NCI-H69 (cell line): Measurements from ENCODE around the gene DGKG.

Experiments
- DNase-seq: peaks from one replicate; lab custom pipeline; 2025; lab: John Stamatoyannopoulos, UW

Gene DGKG

GRCh38 chr3:186210852-186211500 lies 151.1 kb downstream of the DGKG start:
- DNase-seq: no peak

GRCh38 chr3:186209810-186210752 lies 152.0 kb downstream of the DGKG start:
- DNase-seq: no peak

GRCh38 chr3:186208296-186208989 lies 153.6 kb downstream of the DGKG start:
- no peak for DNase-seq

DNA sequence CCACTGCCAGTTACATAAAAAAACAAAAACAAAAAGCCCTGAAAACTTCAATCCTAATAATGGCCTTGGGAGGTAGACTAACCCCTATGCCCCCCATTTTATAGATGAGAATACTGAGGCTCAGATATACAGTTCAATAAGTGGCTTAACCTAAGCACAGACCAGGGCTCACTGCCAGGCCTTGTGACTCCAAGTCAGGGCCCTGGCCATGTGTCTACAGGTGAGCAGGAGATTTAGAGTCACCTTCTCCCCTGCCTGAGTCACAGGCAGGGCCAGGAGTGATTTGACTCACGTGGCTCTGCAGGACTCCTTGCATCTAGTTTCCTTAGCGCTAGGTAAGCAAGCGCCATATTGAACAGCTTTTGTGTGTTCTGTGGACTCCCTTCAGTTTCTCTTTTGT lies 154.5 kb downstream of the DGKG start:
- DNase-seq: no peak

GRCh38 chr3:186200726-186201125 lies 161.3 kb downstream of the DGKG start:
- DNase-seq: no peak

DNA sequence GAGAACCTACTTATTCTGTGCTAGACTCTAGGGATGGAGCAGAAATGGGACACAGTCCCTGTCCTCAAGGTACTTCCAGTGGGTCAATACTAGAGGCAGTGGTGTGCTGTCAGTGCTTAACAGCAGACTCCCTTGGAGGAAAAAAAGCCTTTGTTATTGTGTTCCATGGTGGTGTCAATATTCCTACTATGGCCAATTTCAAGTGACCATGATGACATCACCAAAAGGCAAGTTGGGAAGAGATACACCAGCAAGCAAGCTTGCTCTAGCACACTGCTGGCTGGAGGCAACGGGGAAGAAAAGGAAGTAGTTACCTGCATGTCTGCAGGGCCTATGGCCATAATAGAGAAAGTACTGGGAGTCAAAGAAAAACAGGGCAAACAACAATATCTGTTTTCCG lies 163.6 kb downstream of the DGKG start:
- DNase-seq: no peak

DNA sequence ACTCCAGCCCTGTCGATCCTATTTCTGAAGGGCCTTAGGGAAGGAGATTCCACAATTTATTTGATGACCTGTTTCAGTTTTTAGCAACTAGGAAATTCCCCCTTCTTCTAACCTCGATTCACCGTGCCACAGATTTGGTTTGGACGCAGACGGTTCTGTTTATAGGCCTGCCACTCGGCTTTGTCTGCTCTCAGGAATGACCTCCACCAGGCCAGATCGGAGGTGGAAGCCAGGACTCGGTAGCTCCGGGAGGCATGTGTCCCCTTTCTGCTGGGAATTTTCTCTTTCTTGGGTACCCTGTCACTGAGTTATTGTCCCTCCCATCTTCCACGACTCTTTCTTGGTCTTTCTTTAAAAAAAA lies 167.6 kb downstream of the DGKG start:
- no peak for DNase-seq

DNA sequence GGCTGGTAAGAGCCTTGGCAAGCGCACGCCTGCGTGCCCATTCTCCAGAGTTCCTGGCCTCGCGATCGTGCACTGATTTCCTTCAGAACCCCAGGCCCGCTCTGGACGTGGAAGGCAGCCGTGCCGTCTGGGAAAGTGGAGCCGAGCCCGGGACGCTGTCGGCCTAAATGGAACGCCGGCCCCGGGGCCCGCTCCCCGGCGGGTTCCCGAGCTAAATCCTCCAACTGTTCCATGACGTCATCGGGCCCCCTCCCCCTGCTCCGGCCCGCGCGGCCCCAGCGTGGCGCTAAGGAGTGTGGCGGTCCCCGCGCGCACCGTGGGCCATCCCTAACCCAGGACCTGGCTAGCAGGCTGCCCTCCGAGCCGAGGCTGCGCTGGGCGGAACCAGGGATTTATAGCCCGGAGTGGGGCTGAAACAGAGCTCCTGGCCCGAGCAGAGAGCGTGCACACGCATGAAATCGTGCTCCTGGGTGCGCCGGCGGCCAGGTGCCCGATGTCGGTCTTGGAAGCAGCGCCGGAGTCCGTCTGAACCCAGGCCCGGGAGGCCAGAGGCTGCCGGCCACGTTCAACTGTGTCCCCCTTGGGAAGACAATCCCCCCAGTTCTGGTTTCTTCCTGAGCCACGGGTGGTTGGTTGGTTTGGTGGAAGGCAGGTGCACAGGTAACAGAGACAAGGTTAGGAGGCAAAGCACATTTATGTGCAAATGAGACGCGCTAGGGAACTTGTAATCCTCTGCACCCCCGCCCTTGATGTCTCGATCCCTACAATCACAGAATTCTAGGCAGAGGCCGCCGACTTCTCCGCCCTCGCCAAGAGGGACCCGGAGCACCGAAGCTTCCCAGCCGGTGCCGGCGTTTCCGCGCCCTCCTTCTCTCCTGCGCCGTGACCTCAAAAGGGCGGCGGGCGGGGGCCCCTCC lies 168.2 kb downstream of the DGKG start:
- no peak for DNase-seq

GRCh38 chr3:186192823-186193222 lies 169.2 kb downstream of the DGKG start:
- DNase-seq: no peak

- no peak for DNase-seq
These were observed 172.5 kb downstream of the DGKG start for GRCh38 chr3:186189492-186189891.

DNA sequence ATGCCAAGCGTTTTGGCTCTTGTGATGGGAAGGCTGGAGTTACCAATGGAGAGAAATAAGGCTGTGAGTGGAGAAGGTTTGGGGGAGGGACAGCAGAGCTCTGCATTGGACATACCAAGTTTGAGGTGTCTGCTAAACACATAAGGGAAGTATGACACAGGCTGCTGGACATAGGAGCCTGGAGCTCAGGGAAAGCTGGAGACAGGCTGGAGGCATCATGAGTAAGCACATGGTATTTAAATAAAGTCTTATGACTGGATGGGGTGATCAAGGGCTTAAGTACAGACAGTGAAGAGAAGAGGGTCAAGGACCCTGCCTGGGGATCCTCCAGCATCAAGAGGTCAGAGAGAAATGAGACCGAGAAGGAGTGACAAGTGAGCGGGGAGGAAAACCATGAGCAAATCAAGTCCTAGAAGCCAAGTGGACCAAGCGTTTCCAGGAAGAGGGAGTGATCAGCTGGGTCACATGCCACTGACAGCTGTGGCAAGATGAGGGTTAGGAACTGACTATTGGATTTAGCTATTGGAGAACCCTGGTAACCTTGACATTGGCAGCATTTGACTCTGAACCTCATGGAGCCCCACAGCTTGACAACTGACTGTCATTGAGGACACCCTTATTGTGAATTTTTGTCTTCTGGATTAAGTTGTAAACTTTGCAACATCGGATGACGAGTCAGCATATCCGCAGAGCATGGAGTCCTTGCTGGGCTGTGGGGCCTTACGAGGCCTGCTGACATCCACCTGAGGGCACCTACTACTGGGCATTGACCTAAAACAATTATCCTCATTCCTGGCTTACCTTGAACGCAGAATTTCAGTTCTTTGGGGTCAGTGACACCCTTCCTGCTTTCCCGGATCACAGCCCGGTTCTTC lies 174.4 kb downstream of the DGKG start:
- DNase-seq: no peak

- no peak for DNase-seq
These were observed 176.7 kb downstream of the DGKG start for GRCh38 chr3:186185194-186185787.

DNA sequence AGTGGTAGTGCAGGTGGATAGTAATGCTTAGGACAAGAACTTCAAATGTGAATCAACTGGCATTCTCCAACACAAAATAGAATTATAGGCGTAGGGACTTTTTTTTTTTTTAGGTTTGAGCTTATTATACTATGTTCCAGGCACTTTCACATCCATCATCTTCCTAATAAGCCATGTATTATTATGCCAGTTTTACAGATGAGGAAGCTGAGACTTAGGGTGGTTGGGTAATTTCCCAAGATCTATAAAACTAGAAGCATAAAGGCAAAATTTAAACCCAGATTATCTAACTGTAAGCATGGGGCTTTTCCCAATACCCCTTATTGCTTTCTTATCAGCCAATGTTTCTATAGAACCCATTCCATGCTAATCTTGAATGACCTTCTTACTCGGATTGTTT lies 178.0 kb downstream of the DGKG start:
- DNase-seq: no peak

GRCh38 chr3:186182850-186183249 lies 179.2 kb downstream of the DGKG start:
- no peak for DNase-seq

GRCh38 chr3:186181901-186182300 lies 180.1 kb downstream of the DGKG start:
- DNase-seq: peak; percentile 5

DNA sequence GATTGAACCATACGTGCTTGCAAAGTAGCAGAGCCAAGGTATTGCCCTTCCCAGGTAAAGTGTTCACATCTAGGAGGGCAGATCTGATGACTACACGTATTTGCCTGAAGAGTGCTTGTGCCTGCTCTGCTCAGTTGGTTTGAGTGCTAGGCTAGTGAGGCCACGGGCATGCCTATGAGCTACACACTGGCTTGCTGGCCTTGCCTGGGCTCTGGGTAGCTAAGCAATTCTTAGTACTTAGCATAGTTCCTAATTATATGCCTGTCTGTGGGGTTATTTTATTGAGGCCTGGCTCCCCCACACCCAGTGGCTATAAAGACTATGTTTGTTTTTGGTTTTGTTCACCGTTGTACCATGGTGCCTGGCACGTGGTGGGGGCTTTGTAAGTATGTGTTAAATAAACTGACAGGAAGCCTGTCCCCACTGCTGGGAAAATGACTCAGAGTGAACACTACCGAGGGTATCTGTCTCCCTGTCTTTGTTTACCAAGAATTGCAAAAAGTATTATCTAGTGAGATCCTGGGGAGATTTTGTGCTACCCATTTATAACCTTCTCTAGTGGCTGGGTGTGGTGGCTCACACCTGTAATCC lies 181.0 kb downstream of the DGKG start:
- no peak for DNase-seq

DNA sequence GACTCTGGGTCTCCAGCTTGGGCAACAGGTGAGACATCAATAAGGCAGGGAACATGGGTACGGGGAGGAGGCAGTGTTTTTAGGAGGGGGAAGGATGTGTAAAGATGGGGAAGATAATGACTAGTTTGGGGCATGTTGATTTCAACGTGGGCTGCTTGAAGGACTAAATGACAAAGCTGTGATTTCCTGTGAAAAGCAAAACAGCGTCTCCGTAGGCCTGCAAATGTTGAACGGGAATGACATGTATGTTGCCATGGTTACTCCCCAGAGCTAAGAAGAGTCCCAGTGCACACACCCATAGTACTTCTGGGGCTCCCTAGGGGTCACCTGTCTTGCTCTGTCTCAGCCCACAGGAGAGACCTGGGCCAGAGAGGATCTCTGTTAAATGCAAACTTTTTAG lies 181.9 kb downstream of the DGKG start:
- DNase-seq: no peak

DNA sequence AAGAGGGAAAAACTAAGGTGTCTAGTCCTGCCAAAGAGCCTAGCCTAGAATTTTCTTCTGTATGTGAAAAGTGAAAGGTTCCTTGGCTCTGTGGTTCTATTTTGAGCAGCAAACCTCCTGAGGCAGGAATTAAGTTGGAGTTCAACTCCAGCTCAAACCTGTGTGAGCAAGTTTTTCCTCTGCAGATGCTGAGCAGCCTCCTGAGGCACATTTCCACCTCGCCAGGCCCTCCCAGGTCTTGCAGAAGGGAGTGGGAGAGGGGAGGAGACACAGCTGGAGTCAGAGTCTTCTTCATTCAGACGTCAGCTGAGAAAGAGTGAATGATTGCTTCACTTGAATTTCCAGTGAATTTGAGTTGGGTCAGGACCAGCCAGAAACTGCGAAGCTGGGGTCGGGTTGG lies 183.6 kb downstream of the DGKG start:
- DNase-seq: no peak

DNA sequence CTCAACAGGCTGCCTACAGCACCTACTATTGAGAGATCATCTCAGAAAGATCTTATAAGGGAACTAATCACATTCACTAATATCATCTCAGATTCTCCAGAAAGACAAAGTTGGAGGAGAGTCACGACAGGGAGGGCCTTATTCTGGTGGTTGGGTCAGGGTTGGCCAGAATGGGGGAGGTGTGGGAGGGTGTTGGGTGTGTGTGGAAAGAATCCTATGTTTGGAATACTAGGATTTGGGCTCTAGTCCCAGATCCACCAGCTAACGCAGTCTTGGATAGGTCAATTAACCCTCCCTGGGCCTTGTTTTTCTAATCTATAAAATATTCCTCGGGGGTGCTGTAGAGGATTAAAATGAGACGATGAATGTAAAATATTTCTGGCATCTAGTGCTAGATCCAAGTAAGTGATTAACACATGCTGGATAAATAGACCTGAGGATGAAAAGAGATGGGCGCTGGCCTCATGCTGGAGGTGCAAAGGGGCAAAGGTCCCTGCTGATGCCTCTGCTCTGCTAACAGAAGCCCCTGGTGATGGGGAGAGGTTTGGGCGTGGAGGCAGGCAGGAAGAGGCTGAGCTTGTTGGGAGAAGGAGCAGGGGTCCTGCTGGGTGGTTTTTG lies 185.6 kb downstream of the DGKG start:
- DNase-seq: no peak
